NCI-H446 treated with DMSO at 0.1 percent for 48 hours (cell line): Measurements from ENCODE around the gene PGAP6.
"Not testable (repeated sequence)": the region's sequence is repeated elsewhere in the genome, so short reads cannot be mapped to it uniquely, and the experiment has no call there.

Experiments
- DNase-seq: peaks from one replicate; lab custom pipeline; 2025; lab: John Stamatoyannopoulos, UW

PGAP6 gene

GRCh38 chr16:400061-400591 is 18.3 kb upstream of the PGAP6 start:
- no peak for DNase-seq

DNA sequence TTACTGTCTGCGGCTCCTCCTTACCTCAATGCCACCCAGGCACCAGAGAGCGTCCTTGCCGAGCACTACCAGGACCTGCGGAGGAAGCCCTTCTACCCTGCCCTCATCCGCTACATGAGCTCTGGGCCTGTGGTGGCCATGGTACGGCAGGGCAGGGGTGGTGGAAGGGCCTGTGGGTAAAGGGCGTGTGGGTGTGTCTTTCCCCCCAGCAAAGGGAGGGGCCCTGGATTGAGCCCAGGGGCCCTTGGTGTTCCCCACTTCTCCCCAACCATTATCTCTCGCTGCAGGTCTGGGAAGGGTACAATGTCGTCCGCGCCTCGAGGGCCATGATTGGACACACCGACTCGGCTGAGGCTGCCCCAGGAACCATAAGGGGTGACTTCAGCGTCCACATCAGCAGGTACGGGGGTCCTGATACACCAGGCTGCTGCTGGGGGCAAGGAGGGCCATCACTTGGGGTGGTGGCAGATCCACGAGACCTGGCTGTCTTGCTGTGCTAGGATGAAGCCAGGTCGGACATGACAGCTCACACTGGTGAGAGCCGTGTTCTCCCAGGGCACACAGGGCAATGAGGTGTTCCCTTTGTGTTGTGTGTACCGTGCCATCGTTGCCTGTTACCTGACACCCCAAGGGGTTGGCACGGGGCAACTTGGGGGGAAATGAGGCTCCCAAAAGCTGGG is 17.7 kb upstream of the PGAP6 start:
- DNase-seq: no peak

- no peak for DNase-seq
These were observed 17.0 kb upstream of the PGAP6 start for GRCh38 chr16:398561-399339.

GRCh38 chr16:397736-398332 is 16.1 kb upstream of the PGAP6 start:
- DNase-seq: no peak

DNA sequence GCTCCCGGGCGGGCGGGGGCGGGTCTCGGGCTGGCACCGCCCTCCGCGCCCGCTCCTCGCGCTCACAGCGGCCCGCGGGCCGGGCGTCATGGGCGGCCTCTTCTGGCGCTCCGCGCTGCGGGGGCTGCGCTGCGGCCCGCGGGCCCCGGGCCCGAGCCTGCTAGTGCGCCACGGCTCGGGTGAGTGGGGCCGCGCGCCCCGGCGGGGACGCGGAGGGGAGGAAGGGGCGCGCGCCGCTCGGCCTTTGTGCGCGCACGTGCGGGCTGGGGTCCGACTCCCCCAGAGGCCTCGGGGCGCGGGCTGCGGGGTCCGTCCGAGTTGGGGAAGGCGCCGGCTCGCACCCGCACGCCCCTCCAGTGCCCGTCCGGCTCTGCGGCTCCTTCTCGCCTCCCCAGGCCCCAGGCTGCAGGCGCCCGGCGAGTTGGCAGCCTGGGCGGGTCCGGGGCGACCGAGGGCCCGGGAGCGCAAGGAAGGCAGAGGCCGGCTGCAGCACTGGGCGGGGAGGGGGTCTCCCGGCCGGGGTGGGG is 15.4 kb upstream of the PGAP6 start, which contains the start of gene NME4:
Gene NME4, plus strand, starts transcription at position 65 of the 527 bp plus-strand sequence. Its CDS starts 24 bp downstream, at position 89.
- DNase-seq: no peak

DNA sequence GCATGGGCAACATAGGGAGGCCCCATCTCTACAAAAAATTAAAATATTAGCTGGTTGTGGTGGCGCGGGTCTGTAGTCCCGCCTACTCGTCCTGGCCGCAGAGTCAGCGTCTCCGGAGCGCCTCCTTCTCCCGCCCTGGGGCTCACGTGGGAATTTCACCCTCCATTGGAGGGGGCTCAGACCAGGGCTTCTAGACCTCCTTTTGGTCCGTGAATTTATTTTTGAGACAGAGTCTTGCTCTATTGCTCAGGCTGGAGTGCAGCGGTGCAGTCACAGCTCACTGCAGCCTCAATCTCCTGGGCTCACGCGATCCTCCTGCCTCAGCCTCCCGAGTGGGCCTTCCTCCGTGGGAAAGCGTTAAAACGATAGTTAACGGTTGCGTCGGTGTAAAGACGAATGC is 14.8 kb upstream of the PGAP6 start:
- DNase-seq: peak; percentile 41

- no peak for DNase-seq
These were observed 14.4 kb upstream of the PGAP6 start for GRCh38 chr16:396199-396598.

DNA sequence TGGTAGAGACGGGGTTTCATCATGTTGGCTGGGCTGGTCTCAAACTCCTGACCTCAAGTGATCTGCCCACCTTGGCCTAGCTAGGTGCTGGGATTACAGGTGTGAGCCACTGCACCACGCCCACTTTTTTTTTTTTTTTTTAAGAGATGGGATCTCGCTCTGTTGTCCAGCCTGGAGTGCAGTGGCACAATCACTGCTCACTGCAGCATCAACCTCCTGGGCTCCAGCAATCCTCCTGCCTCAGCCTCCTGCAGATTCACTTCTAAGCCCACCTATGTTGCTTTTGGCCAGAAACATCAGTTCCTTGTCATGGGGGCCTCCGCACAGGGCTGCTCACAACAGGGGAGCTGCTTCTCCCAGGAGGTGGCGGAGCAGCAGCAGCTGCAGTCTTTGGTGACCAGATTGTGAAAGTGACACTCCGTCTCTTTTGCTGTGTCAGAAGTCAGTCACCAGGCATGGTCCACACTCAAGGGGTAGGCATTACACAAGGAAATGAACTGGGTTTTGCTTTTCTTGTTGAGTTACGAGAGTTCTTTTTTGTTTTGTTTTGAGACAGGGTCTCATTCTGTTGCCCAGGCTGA is 10.8 kb upstream of the PGAP6 start:
- no peak for DNase-seq

DNA sequence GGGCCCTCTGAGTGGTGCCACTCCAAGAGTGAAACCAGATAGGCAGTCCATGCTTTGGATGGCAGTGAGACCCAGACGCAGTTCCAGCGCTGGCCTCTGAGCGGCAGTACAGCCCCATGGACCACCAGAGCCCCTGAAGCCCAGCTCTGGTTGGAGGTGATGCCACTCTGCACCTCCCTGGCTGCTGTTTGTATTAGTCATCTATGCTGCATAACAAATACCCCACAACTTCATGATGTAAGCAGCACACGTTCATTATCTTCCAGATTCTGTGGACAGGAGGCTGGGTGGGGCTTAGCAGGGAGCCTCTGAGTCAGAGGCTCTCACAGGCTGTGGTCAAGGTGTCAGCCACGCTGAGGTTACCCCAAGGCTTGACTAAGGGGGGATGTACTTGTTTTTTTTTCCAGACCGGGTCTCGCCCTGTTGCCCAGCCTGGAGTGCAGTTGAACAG is 10.1 kb upstream of the PGAP6 start:
- peak; percentile 9 for DNase-seq

DNA sequence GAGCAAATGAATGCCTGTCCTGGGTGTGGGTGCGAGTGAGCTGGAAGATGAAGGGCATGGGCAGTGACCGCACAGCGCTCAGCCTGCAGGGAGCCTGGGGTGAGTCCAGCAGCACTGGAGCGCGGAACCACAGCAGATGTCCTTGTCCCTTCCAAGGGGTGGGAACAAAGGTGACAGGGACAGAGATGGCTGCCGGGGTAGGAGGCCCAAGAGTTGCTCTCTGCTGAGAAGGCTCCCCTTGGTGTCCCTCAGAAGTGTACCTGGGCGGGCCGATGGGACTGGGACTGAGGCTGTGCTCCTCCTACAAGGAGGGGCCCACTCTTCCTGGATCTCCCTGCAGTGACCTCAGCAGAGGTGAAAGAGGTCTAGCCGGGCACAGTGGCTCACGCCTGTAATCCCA is 7.6 kb upstream of the PGAP6 start:
- DNase-seq: no peak

DNA sequence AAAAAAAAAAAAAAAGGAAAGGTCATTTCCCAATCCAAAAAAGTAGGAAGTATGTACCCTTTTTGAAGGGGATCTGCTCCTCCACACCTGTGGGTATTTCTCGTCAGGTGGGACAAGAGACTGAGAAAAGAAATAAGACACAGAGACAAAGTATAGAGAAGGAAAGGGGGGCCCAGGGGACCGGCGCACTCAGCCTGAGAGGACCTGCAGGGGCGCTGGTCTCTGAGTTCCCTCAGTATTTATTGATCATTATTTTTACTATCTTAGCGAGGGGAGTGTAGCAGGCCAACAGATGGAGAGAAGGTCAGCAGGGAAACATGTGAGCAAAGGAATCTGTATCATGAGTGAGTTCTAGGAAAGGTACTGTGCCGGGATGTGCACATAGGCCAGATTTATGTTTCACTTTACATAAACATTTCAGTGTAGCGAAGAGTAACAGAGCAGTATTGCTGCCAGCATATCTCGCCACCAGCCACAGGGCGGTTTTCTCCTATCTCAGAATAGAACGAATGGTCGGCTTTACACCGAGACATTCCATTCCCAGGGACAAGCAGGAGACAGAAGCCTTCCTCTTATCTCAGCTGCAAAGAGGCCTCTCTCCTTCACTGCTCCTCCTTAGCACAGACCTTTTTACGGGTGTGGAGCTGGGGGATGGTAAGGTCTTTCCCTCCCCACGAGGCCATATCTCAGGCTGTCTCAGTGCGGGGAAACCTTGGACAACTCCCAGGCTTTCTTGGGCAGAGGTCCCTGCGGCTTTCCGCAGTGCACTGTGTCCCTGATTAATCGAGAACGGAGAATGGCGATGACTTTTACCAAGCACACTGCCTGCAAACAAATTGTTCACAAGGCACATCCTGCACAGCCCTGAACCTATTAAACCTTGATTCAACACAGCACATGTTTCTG is 6.2 kb upstream of the PGAP6 start:
- DNase-seq: not testable (repeated sequence)

DNA sequence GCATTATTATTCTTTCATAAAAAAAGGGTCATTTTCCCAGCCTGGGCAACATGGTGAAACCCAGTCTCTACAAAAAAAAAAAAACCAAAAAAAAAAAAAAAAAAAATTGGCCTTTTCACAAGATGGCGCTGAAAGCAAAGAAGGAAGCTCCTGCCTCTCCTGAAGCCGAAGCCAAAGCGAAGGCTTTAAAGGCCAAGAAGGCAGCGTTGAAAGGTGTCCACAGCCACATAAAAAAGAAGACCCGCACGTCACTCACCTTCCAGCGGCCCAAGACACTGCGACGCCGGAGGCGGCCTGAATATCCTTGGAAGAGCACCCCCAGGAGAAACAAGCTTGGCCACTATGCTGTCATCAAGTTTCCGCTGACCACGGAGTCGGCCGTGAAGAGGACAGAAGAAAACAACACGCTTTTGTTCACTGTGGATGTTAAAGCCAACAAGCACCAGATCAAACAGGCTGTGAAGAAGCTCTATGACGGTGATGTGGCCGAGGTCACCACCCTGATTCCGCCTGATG is 4.9 kb upstream of the PGAP6 start:
- no peak for DNase-seq

- DNase-seq: no peak
These were observed 1.7 kb upstream of the PGAP6 start for GRCh38 chr16:383326-384051.

GRCh38 chr16:381012-381788 is 578 bp downstream of the PGAP6 start:
- no peak for DNase-seq

- DNase-seq: no peak
These were observed 1.1 kb downstream of the PGAP6 start for GRCh38 chr16:380762-381011.

GRCh38 chr16:379961-380761 is 1.6 kb downstream of the PGAP6 start:
- DNase-seq: no peak

DNA sequence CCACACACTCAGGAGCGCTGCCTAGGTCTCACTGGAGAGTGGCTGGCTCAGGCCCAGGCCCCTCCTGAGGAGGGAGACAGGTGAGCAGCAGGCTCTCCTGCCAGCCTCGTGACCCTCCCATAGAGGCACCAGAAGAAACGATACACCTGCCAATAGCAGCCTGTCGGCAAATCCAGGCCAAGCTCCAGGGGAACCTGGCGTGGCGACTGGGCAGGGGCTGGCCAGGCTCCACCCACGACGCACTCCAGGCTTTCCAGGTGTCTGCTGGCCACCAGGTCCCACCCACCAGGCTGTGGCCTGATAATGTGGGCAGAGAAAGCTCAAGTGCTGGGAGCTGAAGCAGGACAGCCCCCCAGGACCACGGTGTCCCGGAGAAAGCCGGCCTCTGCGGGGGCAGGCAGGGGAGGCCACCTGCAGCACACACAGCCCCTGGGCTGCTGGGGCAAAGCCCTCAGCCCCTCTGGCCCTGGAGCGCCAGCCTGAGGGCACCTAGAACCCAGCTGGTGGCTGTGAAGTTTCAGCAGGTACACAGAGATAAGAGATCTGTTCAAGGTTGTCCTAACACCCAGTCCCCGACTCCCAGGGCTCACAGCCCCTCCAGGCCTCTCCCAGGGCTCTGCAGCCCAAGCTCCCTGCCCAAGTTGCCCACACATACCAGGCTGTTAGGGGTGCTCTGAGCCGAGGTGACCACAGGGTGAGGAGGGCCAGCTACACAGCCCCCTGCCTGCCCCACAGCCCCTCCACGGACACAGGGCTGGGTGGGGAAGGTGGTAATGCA is 2.4 kb downstream of the PGAP6 start:
- no peak for DNase-seq

DNA sequence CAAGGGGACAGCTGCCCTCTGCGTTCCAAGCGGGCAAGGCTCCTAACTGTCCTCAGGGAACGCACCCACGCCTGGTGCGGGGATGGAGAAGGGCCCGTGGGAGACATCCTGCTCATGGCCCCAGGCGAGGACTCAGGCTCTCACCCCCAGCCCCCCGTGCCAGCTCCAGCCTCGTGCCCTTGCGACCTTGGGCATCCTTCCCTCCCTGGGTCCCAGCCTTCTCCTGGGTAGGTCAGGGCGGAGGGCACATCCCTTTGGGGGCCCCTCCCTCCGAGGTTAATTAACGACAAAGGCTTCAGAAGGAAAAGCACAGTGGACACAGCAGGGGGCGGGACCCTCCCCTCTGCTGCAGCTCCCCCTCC is 3.0 kb downstream of the PGAP6 start:
- DNase-seq: no peak
